ENCODE data around the gene CASS4.
A peak's percentile ranks its signal among the peaks of the same experiment; 100 is the strongest.

The CASS4 gene

GRCh38 chr20:56426026-56426425 is 14.0 kb downstream of the CASS4 start:
- no peak for DNase-seq

- no peak for DNase-seq
These were observed 14.9 kb downstream of the CASS4 start for GRCh38 chr20:56426926-56427325.

- no peak for DNase-seq
These were observed 15.7 kb downstream of the CASS4 start for GRCh38 chr20:56427797-56428196.

- no peak for DNase-seq
These were observed 16.4 kb downstream of the CASS4 start for GRCh38 chr20:56428410-56428809.

GRCh38 chr20:56428881-56429280 is 16.8 kb downstream of the CASS4 start:
- no peak for DNase-seq

GRCh38 chr20:56429502-56429901 is 17.4 kb downstream of the CASS4 start:
- DNase-seq, result peak; percentile 59

- no peak for DNase-seq
These were observed 17.9 kb downstream of the CASS4 start for GRCh38 chr20:56429941-56430340.

- no peak for DNase-seq
These were observed 18.4 kb downstream of the CASS4 start for GRCh38 chr20:56430461-56430860.

- no peak for DNase-seq
These were observed 18.9 kb downstream of the CASS4 start for GRCh38 chr20:56430957-56431356.

- no peak for DNase-seq
These were observed 19.4 kb downstream of the CASS4 start for GRCh38 chr20:56431471-56431870.

GRCh38 chr20:56433221-56433879 is 21.3 kb downstream of the CASS4 start:
- no peak for DNase-seq

- no peak for DNase-seq
These were observed 21.8 kb downstream of the CASS4 start for GRCh38 chr20:56433880-56434255.

GRCh38 chr20:56437196-56437960 is 25.3 kb downstream of the CASS4 start:
- no peak for DNase-seq

- no peak for DNase-seq
These were observed 26.2 kb downstream of the CASS4 start for GRCh38 chr20:56438284-56438683.

- no peak for DNase-seq
These were observed 27.8 kb downstream of the CASS4 start for GRCh38 chr20:56439771-56440291.

- peak; percentile 63 for DNase-seq
These were observed 28.4 kb downstream of the CASS4 start for GRCh38 chr20:56440346-56441007.

GRCh38 chr20:56442389-56443365 is 30.6 kb downstream of the CASS4 start:
- no peak for DNase-seq

GRCh38 chr20:56443654-56444540 is 31.8 kb downstream of the CASS4 start:
- DNase-seq, result no peak

GRCh38 chr20:56445130-56445529 is 33.1 kb downstream of the CASS4 start:
- DNase-seq, result no peak

- no peak for DNase-seq
These were observed 33.5 kb downstream of the CASS4 start for GRCh38 chr20:56445540-56445939.

GRCh38 chr20:56447227-56447626 is 35.2 kb downstream of the CASS4 start:
- DNase-seq, result no peak

GRCh38 chr20:56449459-56449858 is 37.4 kb downstream of the CASS4 start:
- DNase-seq, result no peak

All from stimulated activated CD4-positive, alpha-beta T cell treated with anti-CD3 and anti-CD28 coated beads, Interleukin-4, amount 100 ng/mL, for 24 hours (primary cell).